Stimulated activated CD8-positive, alpha-beta memory T cell treated with anti-CD3 and anti-CD28 coated beads, Interleukin-4, amount 100 ng/mL, for 4 hours (primary cell): ENCODE measurements around the gene MPZL3.
"Not testable (repeated sequence)": the region's sequence is repeated elsewhere in the genome, so short reads cannot be mapped to it uniquely, and the experiment has no call there.

Source experiments
- DNase-seq, 2 donors: peaks; one replicate each; pipeline ENCODE4 v3.0.0-alpha.2; 2020; ENCODE audit warnings: low read depth in 2 of 2, low spot score in 1 of 2

MPZL3 gene

DNA sequence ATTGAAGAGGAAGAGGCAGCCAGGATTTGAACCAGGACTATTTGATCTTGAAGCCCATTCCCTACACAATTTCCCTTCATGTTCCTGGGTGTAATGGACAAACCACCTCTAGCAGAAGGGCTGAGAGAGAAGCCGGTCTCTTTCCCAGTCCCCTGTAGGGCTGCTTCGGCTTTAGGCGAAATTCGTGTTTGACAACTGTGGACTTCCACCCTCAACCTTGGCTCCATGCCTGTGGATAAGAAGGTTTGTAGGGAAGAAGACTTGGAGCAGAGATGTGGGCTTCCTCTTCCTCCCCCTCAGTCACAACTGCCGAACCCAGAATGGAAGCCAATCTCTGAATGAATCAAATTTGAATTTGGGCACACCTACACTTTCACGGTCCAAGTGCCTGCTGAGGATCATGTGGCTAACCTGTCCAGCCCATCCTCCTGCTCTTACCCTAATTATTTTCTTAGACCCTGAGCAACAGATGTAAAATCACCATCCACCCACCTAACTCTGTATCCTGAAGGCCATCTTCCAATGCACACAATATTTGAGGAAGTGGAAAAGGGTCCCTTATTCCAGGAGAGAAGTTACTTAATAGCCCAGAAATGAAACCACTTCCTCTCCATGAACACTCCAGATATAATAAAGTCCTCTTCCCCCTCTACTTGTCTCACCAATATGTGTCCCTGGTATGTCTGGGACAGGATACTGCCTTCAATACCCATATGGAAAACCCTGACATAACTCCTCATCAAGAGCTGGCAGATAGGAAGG is 65.6 kb downstream of the MPZL3 start:
- no peak for DNase-seq

DNA sequence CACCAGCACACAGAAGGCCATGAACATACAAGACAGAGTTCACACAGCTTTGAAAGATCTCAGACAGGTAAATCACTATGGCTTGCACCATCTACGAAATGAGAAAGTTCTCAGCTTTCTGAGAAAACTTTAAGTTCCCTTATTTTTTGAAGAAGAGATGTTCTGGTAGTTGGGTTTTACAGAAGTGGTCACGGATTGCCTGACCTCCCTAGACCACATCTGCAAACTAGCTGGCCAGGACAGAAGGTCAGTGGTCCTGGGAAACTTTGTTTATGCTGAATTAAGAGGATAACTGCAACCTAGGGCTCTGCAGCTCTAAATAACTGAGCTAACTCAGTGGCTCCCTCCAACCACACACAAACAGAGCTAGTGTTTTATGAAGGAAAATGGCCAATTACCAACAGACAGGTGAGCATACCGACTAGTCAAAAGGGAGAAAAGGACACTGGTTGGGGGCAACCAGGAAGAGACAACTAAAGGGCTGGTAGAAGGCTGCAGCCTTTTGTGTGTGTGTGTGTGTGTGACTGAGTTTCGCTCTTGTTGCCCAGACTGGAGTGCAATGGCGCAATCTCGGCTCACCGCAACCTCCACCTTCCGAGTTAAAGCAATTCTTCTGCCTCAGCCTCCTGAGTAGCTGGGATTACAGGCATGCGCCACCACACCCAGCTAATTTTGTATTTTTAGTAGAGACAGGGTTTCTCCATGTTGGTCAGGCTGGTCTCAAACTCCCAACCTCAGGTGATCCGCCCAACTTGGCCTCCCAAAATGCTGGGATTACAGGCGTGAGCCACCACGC is 67.2 kb downstream of the MPZL3 start:
- no peak for DNase-seq

DNA sequence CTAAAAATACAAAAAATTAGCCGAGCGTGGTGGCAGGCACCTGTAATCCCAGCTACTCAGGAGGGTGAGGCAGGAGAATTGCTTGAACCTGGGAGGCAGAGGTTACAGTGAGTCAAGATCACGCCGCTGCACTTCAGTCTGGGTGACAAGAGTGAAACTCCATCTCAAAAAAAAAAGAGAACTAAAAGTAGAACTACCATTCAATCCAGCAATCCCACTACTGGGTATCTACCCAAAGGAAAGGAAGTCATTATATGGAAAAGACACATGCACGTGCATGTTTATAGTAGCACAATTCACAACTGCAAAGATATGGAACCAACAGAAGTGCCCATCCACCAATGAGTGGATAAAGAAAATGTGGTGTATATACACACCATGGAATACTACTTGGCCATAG is 68.5 kb downstream of the MPZL3 start:
- DNase-seq, result not testable (repeated sequence)

DNA sequence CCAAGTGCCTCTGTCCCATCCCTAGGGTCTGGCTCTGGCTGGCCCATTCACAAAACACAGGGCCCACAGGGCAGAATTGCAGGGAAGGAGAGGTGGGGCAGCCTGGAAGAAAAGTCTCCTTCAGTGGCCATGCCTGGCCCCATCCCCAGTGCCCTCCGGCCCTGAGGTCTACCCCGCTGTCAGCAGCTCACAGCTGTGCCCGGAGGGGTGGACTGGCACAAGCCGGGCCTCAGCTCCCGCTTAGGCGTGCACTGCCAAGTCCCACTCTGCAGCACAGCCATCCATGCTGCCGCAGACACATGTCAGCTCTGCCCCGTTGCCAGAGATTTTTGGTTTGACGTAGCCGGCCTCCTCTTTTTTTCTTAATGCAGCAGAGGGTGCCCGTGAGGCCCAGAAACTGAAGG is 71.9 kb downstream of the MPZL3 start:
- no peak for DNase-seq

DNA sequence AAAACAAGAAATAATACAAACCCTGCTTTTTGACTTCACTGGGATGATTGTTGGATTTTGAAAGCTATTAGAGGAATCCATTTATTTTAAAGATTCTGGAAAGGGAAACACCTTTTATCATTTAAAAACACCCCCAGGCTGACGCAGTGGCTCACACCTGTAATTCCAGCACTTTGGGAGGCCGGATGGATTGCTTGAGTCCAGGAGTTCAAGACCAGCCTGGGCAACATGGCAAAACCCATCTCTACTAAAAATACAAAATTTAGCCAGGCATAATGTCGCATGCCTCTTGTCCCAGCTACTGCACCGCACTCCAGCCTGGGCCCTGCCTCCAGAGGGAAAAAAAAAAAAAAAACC is 75.4 kb downstream of the MPZL3 start:
- no peak for DNase-seq
